Ammon's horn (tissue), 1 donor: ENCODE measurements around the gene MEG3.
A peak's percentile ranks its signal among the peaks of the same experiment; 100 is the strongest.

Experiments
- DNase-seq: peaks from one replicate; pipeline ENCODE4 v3.0.0-alpha.2; 2016; ENCODE audit warnings: low spot score

Gene MEG3

GRCh38 chr14:100825713-100826331 lies at the start of gene MEG3:
TSS of gene MEG3 (plus strand) at chr14:100826118.
- DNase-seq: peak; percentile 52

- no peak for DNase-seq
These were observed 49.1 kb upstream of the MEG3 start for GRCh38 chr14:100776681-100777365.

- no peak for DNase-seq
These were observed 48.5 kb upstream of the MEG3 start for GRCh38 chr14:100777366-100777817.

- no peak for DNase-seq
These were observed 47.9 kb upstream of the MEG3 start for GRCh38 chr14:100777818-100778525.

- DNase-seq: no peak
These were observed 47.4 kb upstream of the MEG3 start for GRCh38 chr14:100778526-100778882.

GRCh38 chr14:100778951-100779690 lies 46.8 kb upstream of the MEG3 start:
- DNase-seq: no peak

- no peak for DNase-seq
These were observed 46.2 kb upstream of the MEG3 start for GRCh38 chr14:100779691-100780080.

GRCh38 chr14:100780246-100780645 lies 45.7 kb upstream of the MEG3 start:
- no peak for DNase-seq

GRCh38 chr14:100780646-100781355 lies 45.1 kb upstream of the MEG3 start:
- no peak for DNase-seq

- DNase-seq: no peak
These were observed 44.0 kb upstream of the MEG3 start for GRCh38 chr14:100781952-100782351.

GRCh38 chr14:100782516-100783320 lies 43.2 kb upstream of the MEG3 start:
- no peak for DNase-seq

- DNase-seq: no peak
These were observed 42.1 kb upstream of the MEG3 start for GRCh38 chr14:100783630-100784370.

GRCh38 chr14:100784523-100785337 lies 41.2 kb upstream of the MEG3 start:
- DNase-seq: no peak

GRCh38 chr14:100785338-100785615 lies 40.6 kb upstream of the MEG3 start:
- no peak for DNase-seq

- no peak for DNase-seq
These were observed 40.3 kb upstream of the MEG3 start for GRCh38 chr14:100785626-100786025.

- DNase-seq: peak; percentile 64
These were observed 39.8 kb upstream of the MEG3 start for GRCh38 chr14:100786131-100786530.

GRCh38 chr14:100786576-100787219 lies 39.2 kb upstream of the MEG3 start:
- DNase-seq: no peak

GRCh38 chr14:100787659-100788058 lies 38.3 kb upstream of the MEG3 start:
- DNase-seq: no peak

GRCh38 chr14:100788517-100788916 lies 37.4 kb upstream of the MEG3 start:
- no peak for DNase-seq
